Prostate gland (tissue), 1 donor: ENCODE measurements around the gene ITGA11.

Source experiments
- POLR2A ChIP-seq: fragments of 450-650 bp; IDR thresholded peaks from one replicate; pipeline ENCODE4 v1.6.1; 2016; ENCODE audit warnings: antibody characterized with exemption, mild to moderate bottlenecking
- POLR2AphosphoS5 ChIP-seq: sonication (generic); formaldehyde crosslinking; IDR thresholded peaks from one replicate; pipeline ENCODE4 v1.6.1; 2017; ENCODE audit warnings: antibody characterized with exemption

- no peak for TF ChIP-seq POLR2A
- no peak for TF ChIP-seq POLR2AphosphoS5
Measured at GRCh38 chr15:68449389-68449788, 17.4 kb upstream of the ITGA11 start.
